ENCODE data around the gene CFC1B.
"Not testable (repeated sequence)": the region's sequence is repeated elsewhere in the genome, so short reads cannot be mapped to it uniquely, and the experiment has no call there.

The CFC1B gene

GRCh38 chr2:130520992-130521391 is at the start of gene CFC1B:
Gene CFC1B (plus strand): TSS chr2:130521222. CDS start chr2:130521485, 263 bp downstream.
- not testable (repeated sequence) for H4K20me1 ChIP-seq, H3K27me3 ChIP-seq, H3K27ac ChIP-seq, H3K4me3 ChIP-seq, H3K4me1 ChIP-seq, H3K36me3 ChIP-seq, H3K4me2 ChIP-seq, H3K9me3 ChIP-seq, H3K9ac ChIP-seq

- H3K27me3 ChIP-seq, H3K9me3 ChIP-seq, H3K4me3 ChIP-seq, H3K27ac ChIP-seq, H3K4me2 ChIP-seq, H3K9ac ChIP-seq, H3K36me3 ChIP-seq, H4K20me1 ChIP-seq, H3K4me1 ChIP-seq: not testable (repeated sequence)
Observed at GRCh38 chr2:130491073-130491472, 29.9 kb upstream of the CFC1B start.

GRCh38 chr2:130509228-130509627 is 11.8 kb upstream of the CFC1B start, which contains the start of gene POTEI:
Gene POTEI (minus strand): TSS chr2:130509328. CDS start chr2:130509235, 93 bp downstream.
- H3K36me3 ChIP-seq, H4K20me1 ChIP-seq, H3K27ac ChIP-seq, H3K4me3 ChIP-seq, H3K4me1 ChIP-seq, H3K27me3 ChIP-seq, H3K4me2 ChIP-seq, H3K9ac ChIP-seq, H3K9me3 ChIP-seq: not testable (repeated sequence)

- not testable (repeated sequence) for H4K20me1 ChIP-seq, H3K27me3 ChIP-seq, H3K9ac ChIP-seq, H3K4me2 ChIP-seq, H3K36me3 ChIP-seq, H3K4me3 ChIP-seq, H3K9me3 ChIP-seq, H3K4me1 ChIP-seq, H3K27ac ChIP-seq
Observed at GRCh38 chr2:130510807-130511746, 9.9 kb upstream of the CFC1B start.

GRCh38 chr2:130511747-130512451 is 9.1 kb upstream of the CFC1B start:
- not testable (repeated sequence) for H3K9me3 ChIP-seq, H3K9ac ChIP-seq, H3K27ac ChIP-seq, H3K4me1 ChIP-seq, H3K27me3 ChIP-seq, H3K4me3 ChIP-seq, H3K4me2 ChIP-seq, H3K36me3 ChIP-seq, H4K20me1 ChIP-seq

GRCh38 chr2:130518516-130519106 is 2.4 kb upstream of the CFC1B start:
- H3K36me3 ChIP-seq, H3K4me1 ChIP-seq, H3K4me3 ChIP-seq, H3K9ac ChIP-seq, H3K9me3 ChIP-seq, H3K4me2 ChIP-seq, H4K20me1 ChIP-seq, H3K27me3 ChIP-seq, H3K27ac ChIP-seq: not testable (repeated sequence)

GRCh38 chr2:130522390-130522789 is 1.4 kb downstream of the CFC1B start:
- not testable (repeated sequence) for H3K9me3 ChIP-seq, H3K4me1 ChIP-seq, H3K27me3 ChIP-seq, H3K4me3 ChIP-seq, H3K4me2 ChIP-seq, H3K27ac ChIP-seq, H3K9ac ChIP-seq, H4K20me1 ChIP-seq, H3K36me3 ChIP-seq

- H3K4me3 ChIP-seq, H3K36me3 ChIP-seq, H3K4me1 ChIP-seq, H3K9me3 ChIP-seq, H3K27me3 ChIP-seq, H3K9ac ChIP-seq, H4K20me1 ChIP-seq, H3K27ac ChIP-seq, H3K4me2 ChIP-seq: not testable (repeated sequence)
Observed at GRCh38 chr2:130527365-130527967, 6.4 kb downstream of the CFC1B start.

- not testable (repeated sequence) for H3K4me2 ChIP-seq, H3K9ac ChIP-seq, H4K20me1 ChIP-seq, H3K27ac ChIP-seq, H3K36me3 ChIP-seq, H3K4me1 ChIP-seq, H3K27me3 ChIP-seq, H3K4me3 ChIP-seq, H3K9me3 ChIP-seq
Observed at GRCh38 chr2:130529545-130529944, 8.5 kb downstream of the CFC1B start.

- not testable (repeated sequence) for H3K4me1 ChIP-seq, H3K4me3 ChIP-seq, H3K27me3 ChIP-seq, H3K9ac ChIP-seq, H3K9me3 ChIP-seq, H4K20me1 ChIP-seq, H3K4me2 ChIP-seq, H3K27ac ChIP-seq, H3K36me3 ChIP-seq
Observed at GRCh38 chr2:130530212-130530611, 9.2 kb downstream of the CFC1B start.

GRCh38 chr2:130531225-130531624 is 10.2 kb downstream of the CFC1B start:
- H3K27ac ChIP-seq, H3K4me1 ChIP-seq, H3K27me3 ChIP-seq, H3K9me3 ChIP-seq, H3K9ac ChIP-seq, H4K20me1 ChIP-seq, H3K36me3 ChIP-seq, H3K4me2 ChIP-seq, H3K4me3 ChIP-seq: not testable (repeated sequence)

- H3K27me3 ChIP-seq, H3K4me1 ChIP-seq, H3K9ac ChIP-seq, H3K27ac ChIP-seq, H3K4me3 ChIP-seq, H3K9me3 ChIP-seq, H3K4me2 ChIP-seq, H4K20me1 ChIP-seq, H3K36me3 ChIP-seq: not testable (repeated sequence)
Observed at GRCh38 chr2:130531672-130532071, 10.7 kb downstream of the CFC1B start.

GRCh38 chr2:130536654-130537053 is 15.6 kb downstream of the CFC1B start:
- not testable (repeated sequence) for H3K9me3 ChIP-seq, H3K27me3 ChIP-seq, H3K4me2 ChIP-seq, H4K20me1 ChIP-seq, H3K9ac ChIP-seq, H3K4me3 ChIP-seq, H3K27ac ChIP-seq, H3K4me1 ChIP-seq, H3K36me3 ChIP-seq

- not testable (repeated sequence) for H3K27ac ChIP-seq, H3K27me3 ChIP-seq, H3K4me3 ChIP-seq, H3K9me3 ChIP-seq, H3K4me2 ChIP-seq, H3K36me3 ChIP-seq, H3K4me1 ChIP-seq, H3K9ac ChIP-seq, H4K20me1 ChIP-seq
Observed at GRCh38 chr2:130538271-130538670, 17.2 kb downstream of the CFC1B start.

All from BLaER1 (cell line).